Vagina (tissue), 2 donors: ENCODE results near the gene FAU. TPM values are rescaled to one million over a fixed set of nuclear protein-coding genes. Genes with fewer than 3 reads are reported as not detected.

Experiments
- DNase-seq, 2 donors: peaks; one replicate each; pipeline ENCODE4 v3.0.0-alpha.2; 2017; ENCODE audit errors: extremely low spot score in 2 of 2
- H3K27ac ChIP-seq: fragments of 200-600 bp; sonication (generic); one replicate; pipeline ENCODE4 v1.5.1; 2019
- H3K27me3 ChIP-seq: fragments of 200-600 bp; sonication (generic); one replicate; pipeline ENCODE4 v1.5.1; 2019
- H3K36me3 ChIP-seq, 2 donors: fragments of 200-600 bp; sonication (generic); one replicate each; pipeline ENCODE4 v1.5.1; 2017 to 2019
- H3K4me1 ChIP-seq: fragments of 200-600 bp; sonication (generic); one replicate; pipeline ENCODE4 v1.5.1; 2019
- H3K4me3 ChIP-seq, 2 donors: fragments of 200-600 bp; sonication (generic); 1 replicate in 1 of 2; 2 replicates in 1 of 2; pipeline ENCODE4 v1.5.1; 2016 to 2019
- H3K9me3 ChIP-seq: fragments of 200-600 bp; sonication (generic); one replicate; pipeline ENCODE4 v1.5.1; 2019
- POLR2A ChIP-seq, 2 donors: fragments of 450-650 bp; IDR thresholded peaks; one replicate each; pipeline ENCODE4 v1.6.1; 2017; ENCODE audit warnings: antibody characterized with exemption in 2 of 2, mild to moderate bottlenecking in 2 of 2, moderate library complexity in 2 of 2
- POLR2AphosphoS5 ChIP-seq, 2 donors: sonication (generic); formaldehyde crosslinking; IDR thresholded peaks; one replicate each; pipeline ENCODE4 v1.9.0; 2017; ENCODE audit warnings: antibody characterized with exemption in 2 of 2, mild to moderate bottlenecking in 2 of 2, low read depth in 1 of 2; ENCODE audit not compliant: insufficient read depth in 1 of 2
- intact Hi-C: fragments of 100-400 bp; cut with DNase I; formaldehyde crosslinking; loops from one replicate; pipeline ENCODE4 v1.15.1; 2023
- total RNA-seq: library from RNA; depleted of rRNA; stranded (reverse); fragments of >200 nt; gene quantifications from one replicate; pipeline ENCODE4 v1.2.3, GENCODE V29; 2016
- TF ChIP-seq, protein P1 (sequence below), 3 experiments: fragments of 450-650 bp in 2 of 3; fragments of 200-600 bp in 1 of 3; sonication (generic) in 1 of 3; IDR thresholded peaks; one replicate each; pipeline ENCODE4 v1.5.1; 2017 to 2019; ENCODE audit warnings: antibody characterized with exemption in 3 of 3, mild to moderate bottlenecking in 2 of 3, moderate library complexity in 2 of 3

The FAU gene
- total RNA-seq, 1 donor from 2014 or later = 1,228 TPM

DNA sequence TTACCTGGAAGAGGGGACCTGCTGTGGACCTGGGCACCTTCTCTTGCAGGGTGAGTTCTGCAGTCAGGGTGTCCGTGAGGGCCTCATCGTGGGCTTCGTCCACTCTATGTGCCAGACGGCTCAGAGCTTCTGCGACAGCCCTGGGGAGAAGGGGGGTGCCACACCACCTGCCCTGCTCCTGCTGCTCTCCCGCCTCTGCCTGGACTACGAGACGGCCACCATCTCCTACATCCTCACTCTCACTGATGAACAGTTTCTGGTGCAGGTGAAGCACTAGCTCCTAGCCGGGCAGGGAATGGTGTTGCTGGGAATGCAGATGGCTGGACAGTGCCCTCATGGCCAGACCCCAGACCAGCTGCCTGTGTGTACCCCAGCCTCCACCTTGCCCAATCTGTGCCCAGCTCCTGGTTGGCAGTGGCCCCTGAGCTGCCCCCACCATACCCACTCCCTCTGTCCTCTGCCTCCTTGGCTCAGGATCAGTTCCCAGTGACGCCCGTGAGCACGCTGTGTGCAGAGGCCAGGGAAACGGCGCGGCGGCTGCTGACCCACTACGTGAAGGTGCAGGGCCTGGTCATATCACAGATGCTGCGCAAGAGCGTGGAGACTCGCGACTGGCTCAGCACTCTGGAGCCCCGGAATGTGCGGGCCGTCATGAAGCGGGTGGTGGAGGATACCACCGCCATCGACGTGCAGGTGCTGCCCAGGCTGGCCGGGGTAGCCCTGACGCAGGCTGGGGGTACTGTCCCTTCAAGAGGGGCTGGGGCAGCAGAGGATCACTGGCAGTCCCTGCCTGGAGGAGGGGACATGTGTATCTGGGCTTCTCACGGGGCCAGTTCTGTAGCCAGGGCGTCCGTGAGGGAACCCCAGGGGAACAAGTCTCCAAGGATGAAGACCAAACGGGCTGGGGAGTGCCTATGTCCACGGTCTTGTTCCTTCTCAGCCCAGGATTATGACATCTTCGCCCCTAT lies 12.4 kb downstream of the FAU start:
- Histone ChIP-seq H3K4me1 (peaks cover 37% of the 10 kb centered on the region), H3K9me3 (no peaks in the 10 kb centered on the region), H3K4me3 (no peak overlapping the region), H3K27me3 (no peaks in the 10 kb centered on the region), H3K36me3 (peaks cover 0 to 12% of the 10 kb centered on the region in 2 donors), H3K27ac (no peak overlapping the region)
- intact Hi-C loops = no loop called here
- no peak for DNase-seq
- TF ChIP-seq, protein P1, sequence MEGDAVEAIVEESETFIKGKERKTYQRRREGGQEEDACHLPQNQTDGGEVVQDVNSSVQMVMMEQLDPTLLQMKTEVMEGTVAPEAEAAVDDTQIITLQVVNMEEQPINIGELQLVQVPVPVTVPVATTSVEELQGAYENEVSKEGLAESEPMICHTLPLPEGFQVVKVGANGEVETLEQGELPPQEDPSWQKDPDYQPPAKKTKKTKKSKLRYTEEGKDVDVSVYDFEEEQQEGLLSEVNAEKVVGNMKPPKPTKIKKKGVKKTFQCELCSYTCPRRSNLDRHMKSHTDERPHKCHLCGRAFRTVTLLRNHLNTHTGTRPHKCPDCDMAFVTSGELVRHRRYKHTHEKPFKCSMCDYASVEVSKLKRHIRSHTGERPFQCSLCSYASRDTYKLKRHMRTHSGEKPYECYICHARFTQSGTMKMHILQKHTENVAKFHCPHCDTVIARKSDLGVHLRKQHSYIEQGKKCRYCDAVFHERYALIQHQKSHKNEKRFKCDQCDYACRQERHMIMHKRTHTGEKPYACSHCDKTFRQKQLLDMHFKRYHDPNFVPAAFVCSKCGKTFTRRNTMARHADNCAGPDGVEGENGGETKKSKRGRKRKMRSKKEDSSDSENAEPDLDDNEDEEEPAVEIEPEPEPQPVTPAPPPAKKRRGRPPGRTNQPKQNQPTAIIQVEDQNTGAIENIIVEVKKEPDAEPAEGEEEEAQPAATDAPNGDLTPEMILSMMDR (IDR thresholded peaks at IDR 0.05) = no peak
- TF ChIP-seq POLR2AphosphoS5 (IDR thresholded peaks at IDR 0.05; ENCODE audit: insufficient read depth in 1 of 2, low read depth in 1 of 2) = no peak
- TF ChIP-seq POLR2A (IDR thresholded peaks at IDR 0.05) = no peak

DNA sequence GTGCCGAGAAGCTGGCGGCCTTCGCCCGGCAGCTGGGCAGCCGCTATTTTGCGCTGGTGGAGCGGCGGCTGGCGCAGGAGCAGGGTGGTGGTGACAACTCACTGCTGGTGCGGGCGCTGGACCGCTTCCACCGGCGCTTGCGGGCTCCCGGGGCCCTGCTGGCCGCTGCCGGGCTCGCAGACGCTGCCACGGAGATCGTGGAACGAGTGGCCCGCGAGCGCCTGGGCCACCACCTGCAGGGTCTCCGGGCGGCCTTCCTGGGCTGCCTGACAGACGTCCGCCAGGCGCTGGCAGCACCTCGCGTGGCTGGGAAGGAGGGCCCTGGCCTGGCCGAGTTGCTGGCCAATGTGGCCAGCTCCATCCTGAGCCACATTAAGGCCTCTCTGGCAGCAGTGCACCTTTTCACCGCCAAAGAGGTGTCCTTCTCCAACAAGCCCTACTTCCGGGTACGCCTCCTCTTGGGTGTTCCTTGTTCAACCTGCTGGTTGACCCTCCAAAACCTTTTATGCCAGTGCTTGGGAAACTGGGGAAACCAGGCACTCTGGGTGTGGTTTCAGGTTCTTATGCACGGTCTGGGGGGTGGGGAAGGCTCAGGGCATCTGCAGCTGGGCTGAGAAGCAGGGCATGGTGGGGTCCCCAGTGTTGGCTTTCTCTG lies 13.3 kb downstream of the FAU start:
- intact Hi-C loops = no loop called here
- Histone ChIP-seq H3K27ac (no peak overlapping the region), H3K9me3 (no peaks in the 10 kb centered on the region), H3K4me1 (peaks cover 37% of the 10 kb centered on the region), H3K4me3 (no peak overlapping the region), H3K36me3 (peaks cover 0 to 12% of the 10 kb centered on the region in 2 donors), H3K27me3 (no peaks in the 10 kb centered on the region)
- DNase-seq = no peak
- no peak for TF ChIP-seq POLR2AphosphoS5 (IDR thresholded peaks at IDR 0.05; ENCODE audit: insufficient read depth in 1 of 2, low read depth in 1 of 2)
- TF ChIP-seq POLR2A (IDR thresholded peaks at IDR 0.05) = no peak
- TF ChIP-seq, protein P1 (IDR thresholded peaks at IDR 0.05) = no peak

DNA sequence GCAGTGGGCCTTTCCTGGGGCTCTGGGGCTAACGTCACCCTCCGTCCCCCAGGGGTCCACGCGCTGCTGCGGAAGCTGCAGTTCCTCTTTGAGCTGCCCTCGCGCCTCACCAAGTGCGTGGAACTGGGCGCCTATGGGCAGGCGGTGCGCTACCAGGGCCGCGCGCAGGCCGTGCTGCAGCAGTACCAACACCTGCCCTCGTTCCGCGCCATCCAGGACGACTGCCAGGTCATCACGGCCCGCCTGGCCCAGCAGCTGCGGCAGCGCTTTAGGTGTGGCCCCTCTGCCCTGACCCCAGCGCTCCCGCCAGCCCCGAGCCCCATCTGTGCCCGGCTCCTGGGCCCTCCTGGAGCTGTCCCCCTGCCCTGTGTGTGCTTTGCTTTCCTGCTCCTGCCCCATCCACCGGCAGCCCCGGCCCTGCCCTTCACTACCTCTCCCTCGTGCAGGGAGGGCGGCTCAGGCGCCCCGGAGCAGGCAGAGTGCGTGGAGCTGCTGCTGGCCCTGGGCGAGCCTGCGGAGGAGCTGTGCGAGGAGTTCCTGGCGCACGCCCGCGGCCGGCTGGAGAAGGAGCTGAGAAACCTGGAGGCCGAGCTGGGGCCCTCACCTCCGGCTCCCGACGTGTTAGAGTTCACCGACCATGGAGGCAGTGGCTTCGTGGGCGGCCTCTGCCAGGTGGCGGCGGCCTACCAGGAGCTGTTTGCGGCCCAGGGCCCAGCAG lies 14.0 kb downstream of the FAU start:
- Histone ChIP-seq H3K27me3 (no peaks in the 10 kb centered on the region), H3K36me3 (peaks cover 0 to 12% of the 10 kb centered on the region in 2 donors), H3K4me3 (no peak overlapping the region), H3K9me3 (no peaks in the 10 kb centered on the region), H3K4me1 (peaks cover 34% of the 10 kb centered on the region), H3K27ac (no peak overlapping the region)
- TF ChIP-seq, protein P1 (IDR thresholded peaks at IDR 0.05) = no peak
- TF ChIP-seq POLR2A (IDR thresholded peaks at IDR 0.05) = no peak
- no peak for TF ChIP-seq POLR2AphosphoS5 (IDR thresholded peaks at IDR 0.05; ENCODE audit: insufficient read depth in 1 of 2, low read depth in 1 of 2)
- no peak for DNase-seq
- intact Hi-C loops = no loop called here

DNA sequence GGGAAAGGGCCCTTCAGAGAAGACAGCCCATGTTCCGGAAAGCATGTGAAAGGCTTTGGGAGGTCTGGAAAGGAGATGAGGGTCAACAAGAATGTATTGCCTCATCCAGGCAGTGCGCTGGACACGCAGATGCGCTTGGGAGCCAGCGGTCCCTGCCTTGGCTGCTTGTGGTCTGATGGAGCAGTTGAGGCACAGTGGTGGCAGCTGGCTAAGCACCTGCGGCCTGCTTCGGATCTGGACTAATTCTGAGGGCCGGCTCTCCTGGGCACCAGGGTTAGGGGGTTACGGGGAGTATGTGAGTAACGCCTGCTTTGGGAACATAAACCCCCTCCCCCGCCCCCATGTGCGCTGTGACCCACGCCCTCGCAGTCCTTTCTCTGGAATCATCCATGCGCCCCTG lies 14.9 kb downstream of the FAU start:
- Histone ChIP-seq H3K9me3 (no peaks in the 10 kb centered on the region), H3K27ac (no peak overlapping the region), H3K27me3 (no peaks in the 10 kb centered on the region), H3K4me1 (peaks cover 27% of the 10 kb centered on the region), H3K36me3 (peaks cover 0 to 12% of the 10 kb centered on the region in 2 donors), H3K4me3 (no peak overlapping the region)
- TF ChIP-seq POLR2A (IDR thresholded peaks at IDR 0.05) (no peak), POLR2AphosphoS5 (IDR thresholded peaks at IDR 0.05; ENCODE audit: insufficient read depth in 1 of 2, low read depth in 1 of 2) (no peak)
- TF ChIP-seq, protein P1 (IDR thresholded peaks at IDR 0.05) = no peak
- intact Hi-C loops = no loop called here
- DNase-seq = no peak
